Measurements from ENCODE around the gene SESN3. TPM values are rescaled to one million over a fixed set of nuclear protein-coding genes. Genes with fewer than 3 reads are reported as not detected.

Gene SESN3
- total RNA-seq, 3 donors from 2014 or later (not counting 1 experiment from before 2014, with no cell fraction given): 5.5 to 10.2 (median 7.6) TPM

DNA sequence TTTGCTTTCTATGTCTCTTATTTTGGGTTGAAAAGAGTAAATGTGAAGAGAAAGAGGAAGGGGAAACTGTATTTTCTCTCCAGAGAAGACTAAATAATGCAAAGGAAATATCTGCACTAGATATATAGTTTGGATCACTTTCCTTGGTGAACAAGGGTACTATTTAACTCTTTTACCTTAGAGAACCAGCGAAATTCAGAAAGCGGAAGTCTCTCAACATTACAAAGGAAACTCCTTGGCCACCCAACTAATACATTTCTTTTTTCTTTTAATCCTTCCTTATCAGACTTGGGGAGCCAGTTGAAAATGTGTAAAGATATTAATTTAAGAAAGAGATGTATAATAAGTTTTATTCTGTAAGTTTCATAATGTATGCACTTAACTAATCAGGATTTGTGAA is 64.2 kb downstream of the SESN3 start:
- TF ChIP-seq, protein P1, sequence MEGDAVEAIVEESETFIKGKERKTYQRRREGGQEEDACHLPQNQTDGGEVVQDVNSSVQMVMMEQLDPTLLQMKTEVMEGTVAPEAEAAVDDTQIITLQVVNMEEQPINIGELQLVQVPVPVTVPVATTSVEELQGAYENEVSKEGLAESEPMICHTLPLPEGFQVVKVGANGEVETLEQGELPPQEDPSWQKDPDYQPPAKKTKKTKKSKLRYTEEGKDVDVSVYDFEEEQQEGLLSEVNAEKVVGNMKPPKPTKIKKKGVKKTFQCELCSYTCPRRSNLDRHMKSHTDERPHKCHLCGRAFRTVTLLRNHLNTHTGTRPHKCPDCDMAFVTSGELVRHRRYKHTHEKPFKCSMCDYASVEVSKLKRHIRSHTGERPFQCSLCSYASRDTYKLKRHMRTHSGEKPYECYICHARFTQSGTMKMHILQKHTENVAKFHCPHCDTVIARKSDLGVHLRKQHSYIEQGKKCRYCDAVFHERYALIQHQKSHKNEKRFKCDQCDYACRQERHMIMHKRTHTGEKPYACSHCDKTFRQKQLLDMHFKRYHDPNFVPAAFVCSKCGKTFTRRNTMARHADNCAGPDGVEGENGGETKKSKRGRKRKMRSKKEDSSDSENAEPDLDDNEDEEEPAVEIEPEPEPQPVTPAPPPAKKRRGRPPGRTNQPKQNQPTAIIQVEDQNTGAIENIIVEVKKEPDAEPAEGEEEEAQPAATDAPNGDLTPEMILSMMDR (IDR thresholded peaks at IDR 0.05): no peak
- H3K27me3 Mint-ChIP-seq (ENCODE audit: low read depth in 2 of 2): no peaks in the 10 kb centered on the region
- H3K4me1 Mint-ChIP-seq: no peaks in the 10 kb centered on the region
- Histone ChIP-seq H3K9me3 (ENCODE audit: control insufficient read depth, insufficient read depth, low read length) (no peaks in the 10 kb centered on the region), H3K27ac (ENCODE audit: low read length) (no peak overlapping the region), H3K4me1 (ENCODE audit: control insufficient read depth, insufficient read depth, low read length) (no peaks in the 10 kb centered on the region), H3K4me3 (ENCODE audit: low read length) (no peak overlapping the region), H3K36me3 (ENCODE audit: control insufficient read depth, insufficient read depth, low read length) (peaks cover 2% of the 10 kb centered on the region), H3K27me3 (ENCODE audit: control insufficient read depth, insufficient read depth, low read length) (no peaks in the 10 kb centered on the region)
- no peak overlapping the region for H3K4me3 Mint-ChIP-seq
- H3K27ac Mint-ChIP-seq: no peak overlapping the region
- no peak for ATAC-seq
- intact Hi-C loops (cut with micrococcal nuclease): no loop called here
- 69% methylated on average over 2 of the region's 2 CpGs for WGBS (ENCODE audit: insufficient coverage)
- DNase-seq: no peak
- no peaks in the 10 kb centered on the region for H3K36me3 Mint-ChIP-seq
- no peaks in the 10 kb centered on the region for H3K9me3 Mint-ChIP-seq

DNA sequence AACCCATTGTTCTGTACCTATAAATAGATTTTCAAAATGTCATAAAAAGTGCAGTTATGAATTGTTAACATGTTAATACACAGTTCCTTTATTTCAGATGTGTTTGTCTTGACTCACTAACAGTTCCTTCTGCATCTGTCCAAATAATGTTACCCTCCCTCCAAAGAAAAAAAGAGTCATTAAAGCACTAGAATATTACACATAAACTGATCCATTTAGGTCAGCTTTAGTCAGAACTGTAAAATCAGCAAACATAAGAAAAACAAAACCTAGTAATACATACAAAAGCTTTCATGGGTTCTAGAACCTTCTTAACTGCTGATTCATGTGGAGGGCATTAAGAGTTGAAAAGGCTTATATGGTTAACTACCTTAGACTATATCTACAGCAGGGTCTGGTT is 65.4 kb downstream of the SESN3 start:
- H3K4me3 Mint-ChIP-seq: no peak overlapping the region
- DNase-seq (no peak), ATAC-seq (no peak)
- Histone ChIP-seq H3K4me1 (ENCODE audit: control insufficient read depth, insufficient read depth, low read length) (no peaks in the 10 kb centered on the region), H3K36me3 (ENCODE audit: control insufficient read depth, insufficient read depth, low read length) (peaks cover 2% of the 10 kb centered on the region), H3K27ac (ENCODE audit: low read length) (no peak overlapping the region), H3K9me3 (ENCODE audit: control insufficient read depth, insufficient read depth, low read length) (no peaks in the 10 kb centered on the region), H3K4me3 (ENCODE audit: low read length) (no peak overlapping the region), H3K27me3 (ENCODE audit: control insufficient read depth, insufficient read depth, low read length) (no peaks in the 10 kb centered on the region)
- no peaks in the 10 kb centered on the region for H3K27me3 Mint-ChIP-seq (ENCODE audit: low read depth in 2 of 2)
- intact Hi-C loops (cut with micrococcal nuclease): no loop called here
- no peaks in the 10 kb centered on the region for H3K36me3 Mint-ChIP-seq
- no peaks in the 10 kb centered on the region for H3K4me1 Mint-ChIP-seq
- TF ChIP-seq, protein P1 (IDR thresholded peaks at IDR 0.05): no peak
- H3K9me3 Mint-ChIP-seq: no peaks in the 10 kb centered on the region
- no peak overlapping the region for H3K27ac Mint-ChIP-seq

DNA sequence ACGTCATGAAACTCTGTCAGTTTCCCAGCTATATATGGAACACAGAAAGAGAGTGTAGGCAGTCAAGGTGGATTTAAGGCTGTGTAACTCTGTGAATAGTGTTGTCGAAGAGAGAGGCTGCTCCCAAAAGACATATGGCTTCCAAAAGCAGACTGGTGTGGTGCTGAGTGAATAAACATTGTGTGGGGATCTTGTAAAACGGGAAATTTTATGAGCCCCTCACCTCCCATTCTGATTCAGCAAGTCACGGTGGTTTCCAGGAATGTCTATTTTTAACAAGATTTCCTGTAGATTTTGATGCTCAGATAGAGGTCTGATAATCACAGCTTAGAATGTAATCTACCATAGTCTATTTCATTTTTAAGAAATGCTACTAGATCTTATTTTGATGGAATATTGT is 67.9 kb downstream of the SESN3 start:
- TF ChIP-seq, protein P1 (IDR thresholded peaks at IDR 0.05): no peak
- no peak overlapping the region for H3K4me3 ChIP-seq (ENCODE audit: low read length)
- H3K27ac ChIP-seq (ENCODE audit: low read length): no peak overlapping the region
- intact Hi-C loops (cut with micrococcal nuclease): no loop called here
- no peaks in the 10 kb centered on the region for H3K27me3 Mint-ChIP-seq (ENCODE audit: low read depth in 2 of 2)
- H3K36me3 ChIP-seq (ENCODE audit: control insufficient read depth, insufficient read depth, low read length): peaks cover 2% of the 10 kb centered on the region
- peaks cover 3% of the 10 kb centered on the region for H3K4me1 ChIP-seq (ENCODE audit: control insufficient read depth, insufficient read depth, low read length)
- H3K27me3 ChIP-seq (ENCODE audit: control insufficient read depth, insufficient read depth, low read length): no peaks in the 10 kb centered on the region
- no peak for DNase-seq
- WGBS (ENCODE audit: insufficient coverage): 34% methylated on average over 3 of the region's 4 CpGs
- H3K4me3 Mint-ChIP-seq: no peak overlapping the region
- no peak overlapping the region for H3K27ac Mint-ChIP-seq
- ATAC-seq: no peak
- peaks cover 3 to 10% of the 10 kb centered on the region in 2 donors for H3K4me1 Mint-ChIP-seq
- no peaks in the 10 kb centered on the region for H3K9me3 ChIP-seq (ENCODE audit: control insufficient read depth, insufficient read depth, low read length)
- no peaks in the 10 kb centered on the region for H3K36me3 Mint-ChIP-seq
- H3K9me3 Mint-ChIP-seq: no peaks in the 10 kb centered on the region

DNA sequence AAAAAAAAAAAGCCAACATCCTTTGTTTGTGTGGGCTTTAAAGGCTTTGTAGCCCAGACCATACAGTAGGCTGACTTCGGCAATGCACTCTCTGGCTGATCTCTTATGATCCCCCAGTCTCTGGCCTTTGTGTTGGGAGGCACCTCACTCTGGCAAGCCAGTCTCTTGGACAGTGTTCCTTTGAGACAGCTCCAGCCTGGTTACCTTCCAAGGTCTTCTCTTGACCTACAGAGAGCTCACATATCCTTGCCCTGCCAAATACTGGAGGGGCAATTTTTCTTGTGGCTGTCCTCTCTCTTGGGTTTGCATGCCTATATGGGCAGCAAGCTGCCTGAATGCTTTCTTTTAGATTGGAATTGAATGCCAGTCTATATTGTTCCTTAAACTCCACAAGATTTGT is 69.8 kb downstream of the SESN3 start:
- TF ChIP-seq, protein P1 (IDR thresholded peaks at IDR 0.05): no peak
- ATAC-seq (no peak), DNase-seq (no peak)
- 95% methylated on average over 1 of the region's 1 CpG for WGBS (ENCODE audit: insufficient coverage)
- H3K36me3 ChIP-seq (ENCODE audit: control insufficient read depth, insufficient read depth, low read length): no peaks in the 10 kb centered on the region
- H3K9me3 ChIP-seq (ENCODE audit: control insufficient read depth, insufficient read depth, low read length): no peaks in the 10 kb centered on the region
- H3K27me3 Mint-ChIP-seq (ENCODE audit: low read depth in 2 of 2): no peaks in the 10 kb centered on the region
- H3K27ac Mint-ChIP-seq: no peak overlapping the region
- intact Hi-C loops (cut with micrococcal nuclease): no loop called here
- H3K27me3 ChIP-seq (ENCODE audit: control insufficient read depth, insufficient read depth, low read length): no peaks in the 10 kb centered on the region
- H3K4me3 Mint-ChIP-seq: no peak overlapping the region
- H3K4me1 ChIP-seq (ENCODE audit: control insufficient read depth, insufficient read depth, low read length): peaks cover 7% of the 10 kb centered on the region
- no peak overlapping the region for H3K27ac ChIP-seq (ENCODE audit: low read length)
- H3K9me3 Mint-ChIP-seq: no peaks in the 10 kb centered on the region
- peaks cover 10 to 17% of the 10 kb centered on the region in 2 donors for H3K4me1 Mint-ChIP-seq
- no peak overlapping the region for H3K4me3 ChIP-seq (ENCODE audit: low read length)
- no peaks in the 10 kb centered on the region for H3K36me3 Mint-ChIP-seq
